GM19240 (cell line): Measurements from ENCODE around the gene PCDH15.

Experiments
- DNase-seq: peaks from one replicate; pipeline ENCODE4 v3.0.0; 2011; ENCODE audit warnings: low spot score; ENCODE audit not compliant: insufficient read length

Gene PCDH15

DNA sequence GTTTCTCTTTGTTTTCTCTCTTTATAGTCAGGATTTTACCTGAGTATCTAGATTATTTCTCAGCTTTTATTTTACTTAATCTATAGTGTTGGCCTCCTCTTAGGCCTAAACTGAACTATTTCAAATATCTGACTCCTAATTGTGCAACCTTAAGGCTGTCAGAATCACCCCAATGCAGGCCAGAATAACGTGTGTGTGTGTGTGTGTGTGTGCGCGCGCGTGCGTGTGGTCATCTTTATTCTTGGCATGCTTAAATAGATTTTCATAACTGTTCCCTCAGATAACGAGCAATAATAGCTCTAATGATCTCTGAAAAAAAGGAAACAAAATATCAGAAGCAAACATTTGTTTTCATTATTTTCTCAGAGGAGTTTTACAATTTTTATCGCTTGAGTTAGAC lies 92.4 kb downstream of the PCDH15 start:
- no peak for DNase-seq

DNA sequence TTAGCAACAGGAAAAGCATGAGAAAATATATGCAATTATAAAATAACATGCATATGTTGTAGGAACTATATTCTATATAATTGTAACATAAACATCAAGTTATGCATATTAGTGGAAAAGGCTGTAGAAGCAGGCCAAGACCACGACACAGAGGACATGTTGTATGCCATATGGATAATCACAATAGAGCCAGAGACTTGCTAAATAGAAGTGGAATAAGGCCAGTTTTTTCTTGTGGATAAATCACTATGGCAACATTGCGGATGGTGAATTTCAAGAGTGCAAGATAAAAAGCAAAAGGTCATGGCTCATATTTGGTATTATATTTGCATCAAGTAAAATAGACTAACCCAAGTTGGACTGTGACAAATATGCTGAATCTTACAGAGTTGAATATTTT lies 93.0 kb downstream of the PCDH15 start:
- no peak for DNase-seq

DNA sequence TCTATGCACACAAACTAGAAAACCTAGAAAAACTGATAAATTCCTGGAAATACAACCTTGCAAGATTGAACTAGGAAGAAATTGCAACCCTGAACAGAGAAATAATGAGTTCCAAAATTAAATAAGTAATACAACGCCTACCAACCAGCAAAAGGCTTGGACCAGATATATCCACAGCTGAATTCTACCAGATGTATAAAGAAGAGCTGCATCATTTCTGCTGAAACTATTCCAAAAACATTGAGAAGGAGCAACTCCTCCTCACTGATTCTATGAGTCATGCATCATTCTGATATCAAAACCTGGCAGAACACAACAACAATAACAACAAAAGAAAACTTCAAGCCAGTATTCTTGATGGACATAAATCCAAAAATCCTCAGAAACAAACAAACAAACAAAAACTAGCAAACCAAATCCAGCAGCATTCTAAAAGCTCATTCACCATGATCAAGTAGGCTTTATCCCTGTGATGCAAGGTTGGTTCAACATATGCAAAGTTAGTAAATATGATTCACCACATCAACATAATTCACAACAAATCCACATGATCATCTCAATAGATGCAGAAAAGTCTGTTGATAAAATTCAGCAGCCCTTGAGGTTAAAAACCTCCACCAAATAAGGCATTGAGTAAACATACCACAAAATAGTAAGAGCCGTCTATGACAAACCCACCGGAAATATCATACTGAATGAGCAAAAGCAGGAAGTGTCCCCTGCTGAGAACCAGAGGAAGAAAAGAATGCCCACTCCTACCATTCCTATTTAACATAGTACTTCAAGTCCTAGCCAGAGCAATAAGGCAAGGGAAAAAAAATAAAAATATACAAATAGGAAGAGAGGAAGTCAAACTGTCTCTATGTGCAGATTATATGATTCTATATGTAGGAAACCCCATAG lies 98.2 kb downstream of the PCDH15 start:
- no peak for DNase-seq

DNA sequence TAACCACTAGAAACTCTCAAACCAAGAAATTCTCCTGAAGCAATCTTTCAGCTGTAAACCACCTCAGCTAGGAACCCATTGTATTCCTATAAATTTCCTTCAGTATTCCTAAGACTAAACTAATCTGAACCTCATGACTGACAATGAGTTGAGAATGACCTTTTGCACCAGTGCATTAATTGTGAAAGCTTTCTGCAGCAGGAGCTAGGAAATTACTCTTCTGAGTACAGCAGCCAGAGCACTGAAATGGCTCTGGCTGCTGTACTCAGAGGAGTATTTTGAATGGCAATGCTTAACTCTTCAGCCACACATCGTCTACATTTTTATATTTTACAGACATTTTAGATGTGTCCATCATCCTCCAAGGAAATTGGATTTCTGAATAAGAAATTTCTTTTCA lies 109.7 kb downstream of the PCDH15 start:
- DNase-seq: no peak

DNA sequence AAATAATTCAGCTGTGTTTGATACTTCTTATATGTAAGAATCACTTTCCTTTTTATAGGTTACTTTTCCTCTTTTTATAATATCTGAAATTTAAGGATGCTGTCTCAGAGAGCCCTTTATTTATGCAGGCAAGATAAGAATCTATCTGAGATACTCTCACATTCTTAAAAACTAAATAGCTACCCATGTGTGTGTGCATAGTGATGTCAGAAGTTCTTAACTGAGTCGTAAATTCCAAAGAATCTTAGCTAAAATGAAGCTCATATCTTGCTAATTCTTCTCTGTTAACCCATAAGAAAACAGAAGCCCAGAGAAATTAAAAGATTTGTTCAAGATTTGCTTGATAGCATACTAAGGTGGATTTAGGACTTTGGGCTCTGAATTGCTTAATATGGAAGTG lies 118.5 kb downstream of the PCDH15 start:
- DNase-seq: no peak

GRCh38 chr10:54681136-54681535 lies 119.9 kb downstream of the PCDH15 start:
- DNase-seq: no peak

GRCh38 chr10:54667136-54667535 lies 133.9 kb downstream of the PCDH15 start:
- DNase-seq: no peak

GRCh38 chr10:54666192-54666591 lies 134.8 kb downstream of the PCDH15 start:
- no peak for DNase-seq

GRCh38 chr10:54665095-54665494 lies 135.9 kb downstream of the PCDH15 start:
- DNase-seq: no peak

DNA sequence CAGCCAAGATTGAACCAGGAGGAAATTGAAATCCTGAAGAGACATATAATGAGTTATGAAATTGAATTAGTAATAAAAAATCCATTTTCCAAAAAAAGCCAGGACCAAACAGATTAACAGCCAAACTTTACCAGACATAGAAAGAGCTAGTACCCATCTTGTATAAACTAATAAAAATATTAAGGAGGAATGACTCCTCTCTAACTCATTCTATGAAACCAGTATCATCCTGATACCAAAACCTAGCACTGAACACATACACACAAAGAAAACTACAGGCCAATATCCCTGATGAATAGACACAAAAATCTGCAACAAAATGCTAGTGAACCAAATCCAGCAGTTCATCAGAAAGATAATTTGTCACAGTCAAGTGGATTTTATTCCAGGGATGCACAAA lies 140.6 kb downstream of the PCDH15 start:
- DNase-seq: no peak

DNA sequence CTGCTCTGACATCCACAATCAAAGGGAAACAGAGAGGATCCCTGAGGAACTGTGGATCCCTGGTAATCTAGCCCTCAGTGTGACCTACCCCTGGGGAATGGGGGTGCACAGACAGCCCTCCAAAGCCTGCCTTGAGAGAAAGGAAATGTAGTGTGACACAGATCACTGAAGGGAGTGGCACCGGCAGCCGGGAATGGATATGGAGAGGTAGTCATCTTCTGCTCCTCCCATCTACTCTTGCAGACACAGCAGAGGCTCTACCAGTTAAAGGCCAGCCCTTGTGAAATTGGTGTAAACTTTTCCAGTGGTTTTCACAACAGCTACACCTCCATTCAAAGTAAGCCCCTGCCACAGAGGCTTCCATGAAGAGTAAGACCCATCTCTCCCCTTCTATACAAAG lies 144.4 kb downstream of the PCDH15 start:
- no peak for DNase-seq

- DNase-seq: no peak
These were observed 147.5 kb downstream of the PCDH15 start for GRCh38 chr10:54653518-54653917.

- no peak for DNase-seq
These were observed 150.5 kb downstream of the PCDH15 start for GRCh38 chr10:54650547-54650946.

DNA sequence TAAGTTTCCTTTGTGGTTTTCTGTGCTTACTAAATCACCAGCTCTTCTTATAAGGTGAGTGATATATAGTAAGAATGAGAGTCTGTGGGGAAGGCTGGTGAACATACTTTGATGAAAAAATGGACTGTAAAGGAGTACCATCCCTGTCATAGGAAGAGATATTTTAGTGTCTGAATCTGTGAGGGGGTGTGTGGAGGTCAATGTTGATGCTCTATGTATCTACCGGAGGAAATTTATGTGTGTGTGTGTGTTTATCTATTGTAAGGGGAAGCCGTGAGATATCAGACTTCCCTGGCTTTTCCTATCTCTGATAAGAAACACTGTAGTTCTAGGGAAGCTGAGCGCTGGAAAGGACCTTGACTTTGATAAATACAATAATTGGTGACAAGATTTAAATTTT lies 179.0 kb downstream of the PCDH15 start:
- no peak for DNase-seq

DNA sequence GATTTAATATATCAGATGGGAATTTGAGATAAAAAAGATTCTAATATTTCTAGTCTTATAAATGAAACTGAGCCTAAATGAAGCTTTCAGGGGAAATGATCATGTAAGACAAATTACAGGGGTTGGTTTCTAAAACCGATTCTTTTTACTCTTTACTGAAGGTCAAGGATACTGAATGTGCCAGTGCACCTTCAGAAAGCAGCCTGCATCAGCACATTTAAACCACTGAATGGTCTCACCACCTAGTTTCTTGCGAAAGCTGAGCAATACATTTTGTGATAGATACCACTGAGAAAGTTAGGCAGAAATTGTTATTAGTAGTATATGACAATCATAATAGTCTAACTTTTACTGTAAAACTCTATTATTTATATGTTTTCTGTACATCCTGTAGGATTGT lies 180.7 kb downstream of the PCDH15 start:
- no peak for DNase-seq

DNA sequence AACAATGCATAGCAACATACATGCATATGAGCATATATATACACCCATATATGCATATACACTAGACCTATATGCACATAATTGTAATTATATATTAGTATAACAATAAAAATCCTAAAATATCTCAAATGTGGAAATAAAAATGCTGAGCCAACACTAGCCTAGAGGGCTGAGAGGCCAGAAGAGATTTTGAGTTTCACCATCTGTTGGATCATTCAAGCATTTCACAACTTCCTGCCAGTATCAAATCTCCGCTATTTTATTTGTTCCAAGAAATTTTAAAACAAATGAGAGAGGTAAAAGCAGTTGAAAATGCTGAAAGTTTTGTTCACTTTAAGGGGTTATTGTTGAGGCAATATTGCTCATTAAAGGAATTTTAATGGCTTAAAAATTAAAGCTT lies 187.0 kb downstream of the PCDH15 start:
- DNase-seq: no peak

DNA sequence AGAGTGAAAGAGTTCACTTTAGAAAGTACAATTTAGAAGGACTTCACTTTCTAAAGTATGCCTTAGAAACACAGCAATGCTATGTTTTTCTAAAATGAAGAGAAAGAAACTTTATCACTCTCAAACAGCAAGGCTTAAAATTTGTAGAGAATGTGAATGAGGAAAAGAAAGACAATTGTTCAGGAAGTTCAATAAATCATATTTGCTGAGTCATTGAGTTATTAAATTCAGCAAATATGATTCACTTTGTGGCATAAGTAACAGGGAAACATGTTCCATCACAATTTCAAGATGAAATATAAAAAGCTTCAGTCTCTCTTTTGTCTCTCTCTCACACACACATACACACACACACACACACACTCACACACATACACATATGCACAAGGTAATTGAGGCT lies 187.9 kb downstream of the PCDH15 start:
- DNase-seq: no peak

GRCh38 chr10:54609423-54609822 lies 191.6 kb downstream of the PCDH15 start:
- DNase-seq: no peak

GRCh38 chr10:54607983-54608382 lies 193.0 kb downstream of the PCDH15 start:
- no peak for DNase-seq

- DNase-seq: no peak
These were observed 206.7 kb downstream of the PCDH15 start for GRCh38 chr10:54594289-54594688.

- DNase-seq: no peak
These were observed 213.1 kb downstream of the PCDH15 start for GRCh38 chr10:54587971-54588370.

DNA sequence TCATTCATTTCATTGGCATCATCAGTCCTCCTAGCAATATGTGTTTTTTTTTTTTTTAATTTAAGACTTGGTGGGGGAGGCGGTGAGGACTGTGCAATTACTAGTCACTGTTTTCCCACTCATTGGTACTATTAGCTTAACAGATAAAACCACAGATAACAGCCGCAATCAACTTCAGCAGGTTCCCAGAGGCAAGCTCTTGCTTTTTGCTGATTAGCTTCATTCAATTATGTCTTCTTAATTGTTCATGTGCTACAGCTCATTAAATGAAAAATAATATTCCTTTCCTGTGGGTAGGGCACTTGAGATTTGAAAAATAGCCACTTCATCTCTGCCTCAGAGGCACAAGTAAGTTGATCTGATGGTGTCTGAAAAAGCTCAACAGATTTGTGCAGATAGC lies 215.5 kb downstream of the PCDH15 start:
- no peak for DNase-seq

DNA sequence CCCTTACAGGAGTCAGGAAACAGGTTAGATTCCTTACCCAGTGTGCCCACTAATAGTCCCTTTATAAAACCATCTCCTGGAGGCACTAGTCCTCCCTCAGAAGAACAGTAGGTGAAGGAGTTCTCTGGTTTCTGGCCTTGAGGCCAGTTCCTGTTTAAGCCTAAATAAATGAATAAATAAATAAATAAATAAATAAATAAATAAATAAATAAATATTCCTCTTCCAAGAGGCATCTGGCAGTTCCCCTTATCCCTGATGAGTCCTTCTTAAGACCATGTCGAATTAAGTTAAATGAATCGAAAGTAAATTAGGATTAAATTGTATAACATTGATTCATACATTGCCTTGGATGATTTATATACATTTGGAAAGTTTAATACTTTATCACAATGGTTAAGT lies 223.3 kb downstream of the PCDH15 start:
- no peak for DNase-seq
